HG03103 (cell line): ENCODE measurements around the gene NFATC1.

Experiments
- ATAC-seq: cut with Tn5 transposase; IDR thresholded peaks from one replicate; pipeline ENCODE4 v1.9.1; 2021; ENCODE audit warnings: low read depth; ENCODE audit not compliant: unreplicated experiment

Gene NFATC1

DNA sequence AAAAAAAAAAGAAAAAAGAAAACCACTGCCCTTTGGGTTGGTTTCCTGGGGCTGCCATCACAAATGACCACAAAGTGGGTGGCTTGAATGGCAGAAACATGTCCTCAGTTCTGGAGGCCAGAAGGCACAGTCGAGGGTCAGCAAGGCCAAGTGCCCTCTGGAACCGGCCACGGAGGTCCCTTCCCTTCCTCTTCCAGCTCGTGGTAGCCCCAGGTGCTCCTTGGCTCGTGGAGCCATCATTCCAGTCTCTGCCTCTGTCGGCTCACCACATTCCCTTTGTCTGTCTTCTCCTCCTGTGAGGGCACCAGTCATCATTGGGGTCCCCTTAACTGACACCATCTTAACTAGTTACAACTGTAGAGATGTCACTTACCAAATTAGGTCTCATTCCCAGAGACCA, 8.5 kb upstream of the NFATC1 start:
- ATAC-seq, result no peak

GRCh38 chr18:79387615-79388014, 8.1 kb upstream of the NFATC1 start:
- no peak for ATAC-seq

DNA sequence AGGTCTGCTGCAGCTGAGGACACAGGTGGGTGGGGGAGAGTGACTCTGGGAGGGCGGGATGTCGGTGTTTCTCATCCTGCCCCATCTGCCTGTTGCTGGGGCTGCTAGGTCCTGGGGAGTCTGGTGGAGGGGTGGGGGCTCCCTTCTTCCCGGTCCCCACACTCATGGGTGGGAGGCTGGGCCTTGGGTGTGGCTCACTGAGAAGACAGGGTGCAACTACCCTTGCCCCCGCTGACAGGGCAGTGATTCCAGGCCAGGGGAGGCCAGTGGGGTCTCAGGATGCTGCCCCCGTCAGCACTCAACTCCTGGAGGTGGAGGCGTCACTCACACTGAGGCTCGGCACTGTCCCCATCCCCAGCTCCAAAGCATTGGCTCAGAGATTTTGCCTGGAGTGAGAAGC, 7.7 kb upstream of the NFATC1 start:
- ATAC-seq, result no peak

- ATAC-seq, result no peak
Observed at GRCh38 chr18:79389689-79390088, 6.0 kb upstream of the NFATC1 start.

DNA sequence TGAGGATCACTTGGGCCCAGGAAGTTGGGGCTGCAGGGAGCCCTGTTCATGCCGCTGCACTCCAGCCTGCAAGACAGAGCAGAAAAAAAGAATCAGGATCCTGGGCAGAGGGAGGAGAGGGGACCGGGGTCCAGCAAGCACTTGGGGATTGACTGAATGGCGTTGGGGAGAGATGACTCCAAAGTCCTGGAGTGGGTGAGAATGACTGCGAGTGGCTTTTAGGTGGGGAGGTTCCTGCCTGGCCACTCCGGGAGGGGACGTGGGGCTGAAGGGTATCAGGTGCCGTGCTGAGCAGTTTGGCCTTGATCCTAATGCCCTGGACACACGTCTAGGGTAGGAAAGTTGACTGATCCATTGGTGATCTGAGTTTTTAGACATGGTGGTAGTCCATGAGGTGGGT, 3.5 kb upstream of the NFATC1 start:
- ATAC-seq, result no peak

DNA sequence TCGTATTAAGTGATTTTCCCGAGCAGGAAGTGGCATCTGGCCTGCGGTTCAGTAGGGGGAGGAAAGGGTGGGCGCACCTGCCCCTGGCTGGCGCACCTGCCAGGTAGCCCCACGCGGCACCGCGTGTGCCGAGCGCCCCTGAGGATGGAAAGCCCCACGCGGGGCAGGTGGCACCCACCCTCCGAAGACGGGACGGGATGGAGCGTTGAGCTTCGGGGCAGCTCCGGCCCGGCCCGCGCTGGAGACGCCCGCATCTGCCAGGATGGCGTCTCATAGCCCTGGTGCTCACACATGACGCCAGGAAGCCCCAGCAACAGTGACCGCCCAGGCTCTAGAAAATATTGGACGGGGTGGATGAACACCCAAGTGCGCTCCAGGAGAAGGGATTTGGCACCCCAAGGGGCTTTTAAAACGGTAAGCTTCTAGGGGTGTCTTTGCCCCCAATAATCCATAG, 2.5 kb upstream of the NFATC1 start:
- no peak for ATAC-seq

DNA sequence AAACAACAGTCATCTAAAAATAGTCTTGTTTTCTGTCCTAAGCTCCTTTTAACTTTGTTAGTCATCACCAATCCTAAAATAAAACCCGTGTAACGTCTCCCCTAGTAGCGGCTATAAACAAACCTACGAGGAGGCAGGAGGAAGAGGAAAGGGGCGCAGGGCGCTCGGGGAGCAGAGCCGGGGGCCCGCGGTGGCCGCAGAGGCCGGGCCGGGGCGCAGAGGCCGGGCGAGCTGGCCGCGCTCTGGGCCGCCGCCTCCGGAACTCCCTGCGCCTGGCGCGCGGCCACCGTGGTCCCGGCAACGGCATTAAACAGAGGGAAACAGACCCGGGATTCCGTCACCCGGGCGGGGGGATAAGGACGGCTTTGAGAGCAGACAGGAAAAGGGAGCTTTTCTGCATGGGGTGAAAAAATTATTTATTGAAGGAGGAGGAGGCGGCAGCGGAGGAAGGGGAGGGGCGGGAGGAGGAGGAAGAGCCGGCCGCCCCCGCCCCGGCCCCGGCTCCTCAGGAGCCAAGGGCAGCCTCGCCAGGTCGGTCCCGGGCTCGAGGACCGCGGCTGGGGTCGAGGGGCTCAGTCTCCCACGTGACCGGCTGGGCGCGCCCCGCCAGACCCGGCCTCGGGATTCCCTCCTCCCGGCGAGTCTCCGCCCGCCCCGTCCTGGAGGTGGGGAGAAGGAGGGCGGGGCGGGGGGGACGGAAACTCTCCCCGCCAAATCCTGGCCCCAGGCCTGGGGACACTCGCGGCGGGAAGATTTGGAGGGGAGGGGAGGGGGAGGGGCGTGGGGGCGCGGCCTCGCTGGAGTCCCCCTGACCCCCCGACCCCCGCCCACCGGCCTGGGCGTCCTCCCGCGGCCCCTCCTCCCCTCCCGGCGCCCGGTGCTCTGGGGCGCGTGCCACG, 1.8 kb upstream of the NFATC1 start:
- ATAC-seq, result no peak

DNA sequence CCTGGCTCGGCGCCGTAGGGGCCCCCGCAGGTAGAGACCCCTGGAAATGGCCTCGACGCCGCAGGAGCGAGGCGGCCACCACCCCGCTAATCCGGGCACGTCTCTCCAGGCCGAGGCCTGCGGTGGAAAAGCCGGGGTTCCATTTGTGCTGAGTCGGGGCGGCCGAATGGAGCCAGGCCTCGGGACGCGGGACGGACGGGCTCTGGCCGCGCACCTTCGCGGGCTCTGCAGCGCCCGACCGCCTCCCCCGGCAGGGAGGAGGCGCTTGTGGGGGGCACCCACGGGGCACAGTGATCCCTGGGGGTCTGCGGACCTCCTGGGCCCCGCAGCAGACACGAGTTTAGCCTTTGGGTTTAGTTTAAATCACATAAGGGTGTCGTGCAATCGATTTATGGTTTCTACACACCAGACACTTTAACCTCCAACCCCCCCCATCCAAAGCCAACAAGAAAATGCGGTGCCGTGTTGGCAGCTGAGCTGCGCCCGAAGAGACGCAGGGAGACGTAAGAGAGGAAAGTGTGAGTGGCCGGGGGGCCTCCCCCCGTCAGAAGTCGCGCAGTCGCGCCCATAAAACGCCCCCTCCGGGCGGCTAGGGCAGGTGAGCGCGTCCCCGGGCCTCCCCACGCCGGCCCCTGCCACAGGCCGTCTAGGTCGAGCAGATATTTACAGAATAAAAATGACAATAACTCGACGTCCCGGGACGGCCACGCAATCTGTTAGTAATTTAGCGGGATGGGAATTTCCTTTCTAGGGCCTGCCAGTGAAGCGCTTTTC, 1.0 kb upstream of the NFATC1 start:
- ATAC-seq, result no peak

- ATAC-seq, result no peak
Observed at GRCh38 chr18:79395308-79395640, 456 bp upstream of the NFATC1 start.

DNA sequence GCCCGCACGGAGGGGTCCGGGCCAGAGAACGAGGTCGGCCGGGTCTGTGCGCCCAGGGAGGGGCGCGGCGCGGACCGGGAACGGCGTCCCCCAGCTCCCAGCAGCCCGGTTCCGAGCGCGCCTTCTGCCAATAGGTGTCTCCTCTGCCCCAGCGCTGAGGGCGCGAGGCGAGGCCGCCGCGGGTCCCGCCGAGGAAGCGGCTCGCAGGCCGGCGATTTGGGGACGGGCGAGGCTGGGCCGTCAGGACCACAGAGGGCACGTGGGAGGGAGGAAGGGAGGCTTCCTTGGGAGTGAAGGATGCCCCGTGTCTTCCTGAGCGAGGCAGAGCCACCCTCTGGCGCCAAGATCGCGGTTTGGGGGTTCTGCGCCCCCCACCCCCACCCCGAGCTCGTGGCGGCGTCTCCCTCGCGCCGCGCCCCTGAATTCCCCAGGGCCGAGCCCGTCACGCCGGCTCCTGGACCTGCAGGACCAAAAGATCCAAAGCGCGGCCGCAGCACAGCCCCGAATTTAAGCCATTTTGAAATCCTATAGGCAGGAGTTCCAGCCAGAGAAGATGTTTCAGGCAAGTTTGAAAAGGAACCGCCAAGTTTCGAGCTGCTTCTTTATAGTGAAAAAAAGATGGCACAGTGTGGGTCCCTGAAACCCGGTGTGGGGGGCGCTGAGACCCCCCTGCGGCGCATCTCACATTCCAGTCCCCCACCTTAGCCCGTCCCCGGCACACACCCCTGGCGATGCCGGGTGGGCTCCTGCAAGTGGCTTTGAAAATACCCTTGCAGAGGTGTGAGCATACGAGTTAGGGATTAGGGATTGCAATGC, 909 bp downstream of the NFATC1 start:
- no peak for ATAC-seq

GRCh38 chr18:79397247-79397829, 1.6 kb downstream of the NFATC1 start:
- ATAC-seq, result no peak

GRCh38 chr18:79397830-79398761, 2.4 kb downstream of the NFATC1 start:
- no peak for ATAC-seq

- no peak for ATAC-seq
Observed at GRCh38 chr18:79399275-79400081, 3.7 kb downstream of the NFATC1 start.

- no peak for ATAC-seq
Observed at GRCh38 chr18:79400091-79400590, 4.4 kb downstream of the NFATC1 start.

DNA sequence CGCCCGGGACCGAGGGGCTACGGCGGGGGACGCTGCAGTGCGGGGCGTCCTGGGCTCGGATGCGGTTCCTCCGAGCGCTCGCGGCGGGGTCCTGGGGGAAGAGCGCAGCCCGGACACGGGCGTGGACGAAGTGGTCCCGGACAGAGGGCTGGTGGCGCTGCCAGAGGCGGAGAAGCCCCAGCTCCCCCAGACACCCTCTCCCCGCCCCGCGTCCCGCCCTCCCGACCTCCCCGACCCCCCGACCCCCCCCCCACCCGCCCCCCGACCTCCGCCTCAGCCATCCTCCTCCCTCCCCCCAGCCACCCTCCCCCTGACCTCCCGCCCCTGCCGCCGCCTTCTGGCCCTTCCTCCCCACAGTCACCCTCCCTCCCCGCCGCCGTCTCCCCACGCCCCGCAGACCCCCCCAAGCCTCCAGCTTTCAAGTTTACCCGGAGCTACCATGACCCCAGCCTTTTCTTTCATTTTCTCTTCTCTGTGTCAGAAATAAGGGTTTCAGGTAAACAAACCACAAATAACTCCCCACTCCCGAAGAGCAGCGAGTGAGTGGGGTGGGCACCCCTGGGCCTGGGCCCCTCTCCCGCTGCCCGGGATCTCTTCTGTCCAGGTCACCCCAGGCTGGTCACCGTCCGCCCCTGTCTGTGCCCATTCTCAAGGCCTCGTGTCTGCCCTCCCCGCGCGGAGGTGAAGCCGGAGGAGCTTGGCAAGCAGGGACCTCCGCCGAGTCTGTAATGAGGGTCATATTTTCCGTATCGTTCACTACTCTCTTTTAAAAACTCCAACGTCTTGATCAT, 5.1 kb downstream of the NFATC1 start:
- no peak for ATAC-seq

- no peak for ATAC-seq
Observed at GRCh38 chr18:79401494-79402208, 5.9 kb downstream of the NFATC1 start.

DNA sequence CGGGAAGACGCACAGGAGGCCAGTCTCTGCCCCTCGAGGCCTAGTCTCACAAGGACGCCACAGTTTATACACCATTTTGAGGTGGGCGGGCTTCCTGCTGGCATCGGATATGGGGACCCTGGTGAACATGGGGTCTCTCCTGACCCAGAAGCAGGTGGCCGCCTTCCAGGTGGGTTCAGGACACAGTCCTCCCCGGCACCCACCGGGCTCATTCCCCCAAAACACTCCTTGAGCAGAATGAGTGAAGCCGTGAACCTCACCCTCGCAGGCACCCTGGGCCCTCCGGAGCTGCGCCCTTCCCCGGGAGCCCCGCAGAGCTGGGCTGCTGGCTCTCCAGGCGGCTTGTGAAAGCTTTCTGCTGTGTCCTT, 6.5 kb downstream of the NFATC1 start:
- ATAC-seq, result no peak
